ENCODE results near the gene FAM76A. TPM values are rescaled to one million over a fixed set of nuclear protein-coding genes. Genes with fewer than 3 reads are reported as not detected.
A peak's percentile ranks its signal among the peaks of the same experiment; 100 is the strongest.
"Not testable (repeated sequence)": the region's sequence is repeated elsewhere in the genome, so short reads cannot be mapped to it uniquely, and the experiment has no call there.

The FAM76A gene
- total RNA-seq, 4 donors from 2014 or later, result 16.7 to 41.3 (median 23.7) TPM

DNA sequence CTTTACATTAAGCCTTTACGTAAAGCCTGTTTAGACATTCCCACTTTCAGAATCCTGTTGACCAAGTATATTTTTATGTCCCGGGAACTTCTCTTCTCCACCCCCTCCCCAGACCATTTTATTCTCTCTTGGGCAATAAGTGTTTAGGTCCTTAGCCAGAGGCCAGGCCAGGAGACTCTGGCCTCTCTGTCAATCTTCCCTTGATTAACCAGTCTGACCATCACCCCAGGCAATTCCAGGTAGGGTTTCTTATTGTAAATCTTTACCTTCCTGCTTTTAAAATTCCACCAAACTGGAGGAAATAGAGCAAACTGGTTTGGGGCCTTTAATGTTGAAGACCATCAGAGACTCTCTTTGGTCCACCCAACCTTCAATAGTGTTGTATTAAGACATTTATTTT lies 41.6 kb upstream of the FAM76A start:
- Histone ChIP-seq H3K9me3 (peaks cover 0 to 25% (median 4%) of the 10 kb centered on the region in 4 donors), H3K36me3 (no peaks in the 10 kb centered on the region), H3K4me3 (no peak overlapping the region), H3K27ac (no peak overlapping the region), H3K27me3 (no peaks in the 10 kb centered on the region), H3K4me1 (peaks cover 0 to 6% (median 0%) of the 10 kb centered on the region in 4 donors)
- TF ChIP-seq EP300 (IDR thresholded peaks at IDR 0.05), result no peak
- TF ChIP-seq POLR2A (IDR thresholded peaks at IDR 0.05), result no peak
- TF ChIP-seq, protein P1, sequence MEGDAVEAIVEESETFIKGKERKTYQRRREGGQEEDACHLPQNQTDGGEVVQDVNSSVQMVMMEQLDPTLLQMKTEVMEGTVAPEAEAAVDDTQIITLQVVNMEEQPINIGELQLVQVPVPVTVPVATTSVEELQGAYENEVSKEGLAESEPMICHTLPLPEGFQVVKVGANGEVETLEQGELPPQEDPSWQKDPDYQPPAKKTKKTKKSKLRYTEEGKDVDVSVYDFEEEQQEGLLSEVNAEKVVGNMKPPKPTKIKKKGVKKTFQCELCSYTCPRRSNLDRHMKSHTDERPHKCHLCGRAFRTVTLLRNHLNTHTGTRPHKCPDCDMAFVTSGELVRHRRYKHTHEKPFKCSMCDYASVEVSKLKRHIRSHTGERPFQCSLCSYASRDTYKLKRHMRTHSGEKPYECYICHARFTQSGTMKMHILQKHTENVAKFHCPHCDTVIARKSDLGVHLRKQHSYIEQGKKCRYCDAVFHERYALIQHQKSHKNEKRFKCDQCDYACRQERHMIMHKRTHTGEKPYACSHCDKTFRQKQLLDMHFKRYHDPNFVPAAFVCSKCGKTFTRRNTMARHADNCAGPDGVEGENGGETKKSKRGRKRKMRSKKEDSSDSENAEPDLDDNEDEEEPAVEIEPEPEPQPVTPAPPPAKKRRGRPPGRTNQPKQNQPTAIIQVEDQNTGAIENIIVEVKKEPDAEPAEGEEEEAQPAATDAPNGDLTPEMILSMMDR (IDR thresholded peaks at IDR 0.05), result no peak
- no peak for DNase-seq (ENCODE audit: low spot score in 2 of 2)
- WGBS, 2 donors, result 84% methylated on average over 2 of the region's 2 CpGs

GRCh38 chr1:27686223-27686990 lies 39.4 kb upstream of the FAM76A start:
- peaks cover 0 to 16% (median 0%) of the 10 kb centered on the region in 4 donors for H3K4me1 ChIP-seq
- DNase-seq (ENCODE audit: low spot score in 2 of 2), result no peak
- TF ChIP-seq, protein P1 (IDR thresholded peaks at IDR 0.05), result no peak
- TF ChIP-seq EP300 (IDR thresholded peaks at IDR 0.05) (no peak), POLR2A (IDR thresholded peaks at IDR 0.05) (no peak)
- H3K36me3 ChIP-seq, result no peaks in the 10 kb centered on the region
- H3K9me3 ChIP-seq, result peaks cover 0 to 11% (median under 1%) of the 10 kb centered on the region in 4 donors
- no peaks in the 10 kb centered on the region for H3K27me3 ChIP-seq
- WGBS, 2 donors, result 45 to 67% methylated on average over 12 to 21 of the region's 21 CpGs
- H3K4me3 ChIP-seq, result no peak overlapping the region
- H3K27ac ChIP-seq, result no peak overlapping the region

DNA sequence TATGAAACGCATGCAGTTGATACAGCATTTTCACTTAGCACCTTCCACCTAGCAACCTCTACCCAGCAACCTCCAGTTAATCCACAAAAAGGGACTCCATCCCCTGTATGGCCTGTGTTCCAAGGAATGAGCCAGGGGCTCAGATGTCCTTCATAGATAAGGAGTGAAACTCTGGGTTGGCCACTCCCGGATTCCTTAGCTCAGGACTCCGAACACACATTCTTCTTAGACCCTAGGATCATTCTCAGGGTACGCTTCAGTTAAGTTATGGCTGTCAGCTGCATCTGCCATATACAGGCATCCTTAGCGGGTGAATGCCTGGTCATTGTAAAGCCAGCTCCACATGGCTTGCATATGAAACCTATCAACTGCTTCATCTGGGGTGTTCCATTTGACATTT lies 37.9 kb upstream of the FAM76A start:
- Histone ChIP-seq H3K27me3 (no peaks in the 10 kb centered on the region), H3K36me3 (no peaks in the 10 kb centered on the region), H3K4me1 (peaks cover 0 to 16% (median 0%) of the 10 kb centered on the region in 4 donors), H3K27ac (no peak overlapping the region), H3K9me3 (no peaks in the 10 kb centered on the region), H3K4me3 (no peak overlapping the region)
- no peak for DNase-seq (ENCODE audit: low spot score in 2 of 2)
- WGBS, 2 donors, result 84 to 92% methylated on average over 5 of the region's 5 CpGs
- no peak for TF ChIP-seq EP300 (IDR thresholded peaks at IDR 0.05)
- TF ChIP-seq POLR2A (IDR thresholded peaks at IDR 0.05), result no peak
- TF ChIP-seq, protein P1 (IDR thresholded peaks at IDR 0.05), result no peak

DNA sequence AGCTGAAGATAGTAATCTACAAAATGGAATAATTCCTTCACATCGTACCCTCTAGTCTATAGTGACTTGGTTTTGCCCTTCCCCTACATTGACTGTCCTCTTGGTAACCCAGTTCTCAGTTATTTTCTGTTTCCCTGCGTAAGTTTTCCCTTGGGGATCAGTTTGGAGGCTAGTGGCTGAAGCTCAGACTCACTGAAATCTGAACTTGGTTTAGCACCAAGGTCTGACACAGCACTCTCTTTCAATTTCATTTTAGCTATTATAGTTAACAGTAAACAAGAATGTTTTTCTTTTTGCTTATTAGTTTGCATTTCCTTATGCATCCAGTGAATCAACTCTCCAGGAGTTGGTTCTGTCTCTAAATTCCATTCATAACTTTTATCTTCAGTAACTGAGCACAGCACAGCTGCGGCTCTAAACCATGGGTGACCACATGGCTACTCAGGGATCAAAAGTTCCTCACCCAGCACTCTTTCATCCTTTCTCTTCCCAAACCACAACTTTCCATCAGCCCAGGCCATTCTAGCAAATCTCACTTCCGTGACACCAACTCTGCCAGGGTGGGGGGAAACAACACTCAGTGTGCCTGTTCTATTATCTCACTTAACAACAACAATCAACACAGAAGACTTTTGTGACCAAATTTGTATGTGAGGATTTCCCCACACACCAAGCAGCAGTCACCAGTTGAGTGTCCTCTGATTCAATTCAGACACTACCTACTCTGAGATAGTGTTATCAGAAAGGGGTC lies 36.2 kb upstream of the FAM76A start:
- Histone ChIP-seq H3K36me3 (no peaks in the 10 kb centered on the region), H3K27me3 (no peaks in the 10 kb centered on the region), H3K4me1 (peaks cover 0 to 16% (median 0%) of the 10 kb centered on the region in 4 donors), H3K4me3 (no peak overlapping the region), H3K27ac (peak overlapping the region in 2 of 4 donors; percentile 11 to 15), H3K9me3 (no peaks in the 10 kb centered on the region)
- TF ChIP-seq, protein P1 (IDR thresholded peaks at IDR 0.05), result no peak
- TF ChIP-seq EP300 (IDR thresholded peaks at IDR 0.05) (no peak), POLR2A (IDR thresholded peaks at IDR 0.05) (no peak)
- WGBS, 2 donors, result 27 to 37% methylated on average over 4 of the region's 4 CpGs
- DNase-seq (ENCODE audit: low spot score in 2 of 2), result no peak

DNA sequence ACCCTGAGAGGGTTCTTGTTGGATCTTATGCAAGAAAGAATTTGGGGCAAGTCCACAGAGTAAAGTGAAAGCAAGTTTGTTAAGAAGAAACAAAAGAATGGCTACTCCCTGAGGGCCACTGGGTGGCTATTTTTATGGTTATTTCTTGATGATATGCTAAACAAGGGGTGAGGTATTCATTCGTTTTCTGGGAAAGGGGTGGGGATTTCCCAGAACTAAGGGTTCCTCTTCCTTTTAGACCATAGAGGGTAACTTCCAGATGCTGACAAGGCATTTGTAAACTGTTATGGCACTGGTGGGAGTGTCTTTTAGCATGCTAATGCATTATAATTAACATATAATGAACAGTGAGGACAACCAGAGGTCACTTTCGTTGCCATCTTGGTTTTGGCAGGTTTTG lies 35.6 kb upstream of the FAM76A start:
- WGBS, 2 donors, result 52 to 66% methylated on average over 2 of the region's 2 CpGs
- no peak for DNase-seq (ENCODE audit: low spot score in 2 of 2)
- H3K36me3 ChIP-seq, result no peaks in the 10 kb centered on the region
- peak overlapping the region in 2 of 4 donors; percentile 11 to 15 for H3K27ac ChIP-seq
- H3K4me3 ChIP-seq, result no peak overlapping the region
- no peaks in the 10 kb centered on the region for H3K27me3 ChIP-seq
- TF ChIP-seq POLR2A (IDR thresholded peaks at IDR 0.05), result no peak
- H3K4me1 ChIP-seq, result peaks cover 0 to 16% (median 0%) of the 10 kb centered on the region in 4 donors
- no peaks in the 10 kb centered on the region for H3K9me3 ChIP-seq

DNA sequence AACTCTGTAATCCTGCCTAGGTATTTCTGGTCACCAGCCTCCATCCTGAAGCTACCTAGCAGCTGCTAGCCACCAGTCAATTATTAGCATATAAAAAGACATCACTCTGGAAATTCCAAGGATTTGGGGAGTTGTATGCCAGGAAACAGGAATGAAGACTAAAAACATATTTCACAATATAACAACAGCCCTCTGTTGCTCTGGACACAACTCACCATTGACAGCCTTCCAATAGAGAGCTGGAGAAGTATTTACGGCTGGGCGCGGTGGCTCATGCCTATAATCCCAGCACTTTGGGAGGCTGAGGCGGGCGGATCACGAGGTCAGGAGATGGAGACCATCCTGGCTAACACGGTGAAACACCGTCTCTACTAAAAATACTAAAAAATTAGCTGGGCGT lies 28.9 kb upstream of the FAM76A start:
- 50 to 62% methylated on average over 9 of the region's 9 CpGs for WGBS, 2 donors
- not testable (repeated sequence) for H3K4me1 ChIP-seq; DNase-seq (ENCODE audit: low spot score in 2 of 2); H3K36me3 ChIP-seq; H3K4me3 ChIP-seq; H3K9me3 ChIP-seq; H3K27me3 ChIP-seq
- peak overlapping the region in 2 of 4 donors; percentile 10 to 20 for H3K27ac ChIP-seq
